ENCODE measurements around the gene OR2A5. TPM values are rescaled to one million over a fixed set of nuclear protein-coding genes. Genes with fewer than 3 reads are reported as not detected.

Gene OR2A5
- total RNA-seq, 6 donors from 2014 or later = not detected

DNA sequence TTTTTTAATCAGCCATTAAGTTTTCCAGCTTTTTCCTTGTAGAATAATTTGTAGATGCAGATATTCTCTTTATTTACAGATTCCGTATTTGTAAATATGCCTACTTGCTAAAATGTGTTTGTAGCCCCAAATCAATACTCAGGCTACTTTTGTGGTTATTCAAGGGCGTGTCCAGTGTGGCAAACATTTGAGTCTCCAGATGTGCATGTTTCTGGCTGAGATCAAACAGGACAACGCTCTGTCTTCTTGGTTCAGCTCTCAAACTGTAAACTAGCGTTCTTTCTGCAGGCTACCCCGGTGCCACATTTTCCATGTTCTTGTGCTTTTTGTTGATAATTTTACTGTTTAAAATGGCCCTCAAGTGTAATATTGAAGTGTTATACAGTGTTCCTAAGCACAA is 16.2 kb upstream of the OR2A5 start:
- Histone ChIP-seq H3K9me3 (no peaks in the 10 kb centered on the region), H3K27me3 (no peaks in the 10 kb centered on the region), H3K4me3 (no peak overlapping the region), H3K36me3 (no peaks in the 10 kb centered on the region), H3K4me1 (no peaks in the 10 kb centered on the region), H3K27ac (no peak overlapping the region)
- ATAC-seq (ENCODE audit: low FRiP score in 2 of 2) (no peak), DNase-seq (no peak)
- WGBS, 2 donors = 71 to 73% methylated on average over 5 of the region's 5 CpGs
- TF ChIP-seq CTCF (IDR thresholded peaks at IDR 0.05) (no peak), POLR2AphosphoS5 (IDR thresholded peaks at IDR 0.05) (no peak), POLR2A (IDR thresholded peaks at IDR 0.05) (no peak), EP300 (IDR thresholded peaks at IDR 0.05) (no peak)

DNA sequence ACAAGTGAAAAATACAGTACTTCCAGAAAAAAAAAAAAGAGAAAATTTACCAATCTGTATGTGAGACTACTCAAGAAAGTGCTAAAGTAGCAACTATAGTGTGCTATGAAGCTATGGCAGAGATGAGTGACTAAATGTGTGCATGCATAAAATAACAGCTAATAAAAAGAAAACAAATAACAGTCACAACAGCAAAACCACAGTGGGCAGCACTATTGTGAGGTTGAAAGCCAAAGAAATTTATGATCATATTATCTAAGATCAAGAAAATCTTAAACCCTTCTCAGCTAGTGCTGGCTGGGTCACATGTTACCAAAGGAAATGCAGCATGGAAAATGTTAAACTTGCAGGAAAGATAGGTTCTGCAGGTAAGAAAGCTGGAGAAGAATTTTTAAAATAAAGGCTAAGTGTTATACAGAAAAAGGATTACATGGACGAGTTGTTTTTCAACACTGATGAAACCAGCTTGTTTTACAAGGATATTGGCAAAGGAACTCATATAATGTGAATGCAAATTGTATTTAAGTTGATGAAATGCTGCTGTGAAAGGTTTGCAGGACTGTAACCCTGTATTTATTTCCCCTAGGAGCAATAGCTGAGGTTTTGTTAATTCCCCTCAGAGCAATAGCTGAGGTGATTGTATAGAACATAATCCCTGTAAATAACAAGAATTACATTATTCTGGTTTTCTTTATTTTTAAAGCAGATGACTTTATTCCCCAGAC is 15.6 kb upstream of the OR2A5 start:
- no peak for TF ChIP-seq POLR2A (IDR thresholded peaks at IDR 0.05)
- no peak for TF ChIP-seq CTCF (IDR thresholded peaks at IDR 0.05)
- TF ChIP-seq POLR2AphosphoS5 (IDR thresholded peaks at IDR 0.05) = no peak
- no peak for TF ChIP-seq EP300 (IDR thresholded peaks at IDR 0.05)
- H3K36me3 ChIP-seq = no peaks in the 10 kb centered on the region
- no peak overlapping the region for H3K27ac ChIP-seq
- H3K4me1 ChIP-seq = no peaks in the 10 kb centered on the region
- ATAC-seq (ENCODE audit: low FRiP score in 2 of 2) (no peak), DNase-seq (no peak)
- H3K4me3 ChIP-seq = no peak overlapping the region
- WGBS, 2 donors = 55 to 59% methylated on average over 1 of the region's 1 CpG
- no peaks in the 10 kb centered on the region for H3K27me3 ChIP-seq
- H3K9me3 ChIP-seq = no peaks in the 10 kb centered on the region

DNA sequence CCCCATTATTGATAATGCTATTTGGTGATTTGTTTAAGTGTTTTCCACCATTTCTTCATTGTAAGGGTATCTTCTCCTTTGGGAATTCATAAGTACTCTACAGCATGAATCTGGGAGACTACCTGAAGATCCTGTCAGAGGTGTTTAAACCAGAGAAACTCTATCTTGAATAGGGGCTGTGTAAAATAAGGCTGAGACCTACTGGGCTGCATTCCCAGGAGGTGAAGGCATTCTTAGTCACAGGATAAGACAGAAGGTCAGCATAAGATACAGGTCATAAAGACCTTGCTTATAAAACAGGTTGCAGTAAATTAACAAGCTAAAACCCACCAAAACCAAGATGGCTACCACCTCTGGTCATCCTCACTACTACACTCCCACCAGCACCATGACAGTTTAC is 13.4 kb upstream of the OR2A5 start:
- Histone ChIP-seq H3K4me3 (no peak overlapping the region), H3K27me3 (no peaks in the 10 kb centered on the region), H3K27ac (no peak overlapping the region), H3K36me3 (no peaks in the 10 kb centered on the region), H3K9me3 (no peaks in the 10 kb centered on the region), H3K4me1 (no peaks in the 10 kb centered on the region)
- TF ChIP-seq EP300 (IDR thresholded peaks at IDR 0.05) (no peak), POLR2AphosphoS5 (IDR thresholded peaks at IDR 0.05) (no peak), CTCF (IDR thresholded peaks at IDR 0.05) (no peak), POLR2A (IDR thresholded peaks at IDR 0.05) (no peak)
- DNase-seq (no peak), ATAC-seq (ENCODE audit: low FRiP score in 2 of 2) (no peak)

- WGBS, 2 donors = 38 to 85% methylated on average over 1 of the region's 1 CpG
- no peaks in the 10 kb centered on the region for H3K9me3 ChIP-seq
- H3K27ac ChIP-seq = no peak overlapping the region
- no peak for TF ChIP-seq POLR2A (IDR thresholded peaks at IDR 0.05)
- TF ChIP-seq EP300 (IDR thresholded peaks at IDR 0.05) = no peak
- TF ChIP-seq POLR2AphosphoS5 (IDR thresholded peaks at IDR 0.05) = no peak
- no peak for TF ChIP-seq CTCF (IDR thresholded peaks at IDR 0.05)
- H3K27me3 ChIP-seq = no peaks in the 10 kb centered on the region
- ATAC-seq (ENCODE audit: low FRiP score in 2 of 2) = no peak
- no peaks in the 10 kb centered on the region for H3K4me1 ChIP-seq
- no peak overlapping the region for H3K4me3 ChIP-seq
- no peak for DNase-seq
- no peaks in the 10 kb centered on the region for H3K36me3 ChIP-seq
These were observed 12.4 kb upstream of the OR2A5 start for GRCh38 chr7:144036302-144036885.
